HG03039 (cell line): ENCODE data around the gene FANK1.
A peak's percentile ranks its signal among the peaks of the same experiment; 100 is the strongest.

Experiments used
- ATAC-seq: cut with Tn5 transposase; IDR thresholded peaks from one replicate; pipeline ENCODE4 v1.9.1; 2021; ENCODE audit warnings: mild to moderate bottlenecking, moderate library complexity; ENCODE audit not compliant: unreplicated experiment

Gene FANK1

DNA sequence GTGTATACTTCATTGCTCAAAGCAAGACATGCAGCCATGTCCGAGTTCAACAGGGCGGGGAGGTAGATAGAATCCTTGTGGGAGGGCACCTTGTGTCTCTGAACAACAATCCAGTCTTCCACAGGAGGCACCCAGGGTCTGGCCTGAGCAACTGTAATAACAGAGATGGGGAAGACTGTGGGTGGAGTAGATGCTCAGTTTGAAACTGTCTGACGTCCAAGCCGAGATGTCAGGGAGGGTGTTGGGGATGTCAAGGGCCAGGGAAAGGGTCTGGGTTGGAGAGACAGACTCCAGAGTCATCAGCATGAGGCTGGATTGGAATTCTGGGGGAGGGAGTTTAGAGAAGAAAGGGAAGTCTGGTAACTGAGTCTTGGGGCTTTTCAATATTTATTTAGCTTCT, 88.0 kb downstream of the FANK1 start:
- ATAC-seq = no peak

DNA sequence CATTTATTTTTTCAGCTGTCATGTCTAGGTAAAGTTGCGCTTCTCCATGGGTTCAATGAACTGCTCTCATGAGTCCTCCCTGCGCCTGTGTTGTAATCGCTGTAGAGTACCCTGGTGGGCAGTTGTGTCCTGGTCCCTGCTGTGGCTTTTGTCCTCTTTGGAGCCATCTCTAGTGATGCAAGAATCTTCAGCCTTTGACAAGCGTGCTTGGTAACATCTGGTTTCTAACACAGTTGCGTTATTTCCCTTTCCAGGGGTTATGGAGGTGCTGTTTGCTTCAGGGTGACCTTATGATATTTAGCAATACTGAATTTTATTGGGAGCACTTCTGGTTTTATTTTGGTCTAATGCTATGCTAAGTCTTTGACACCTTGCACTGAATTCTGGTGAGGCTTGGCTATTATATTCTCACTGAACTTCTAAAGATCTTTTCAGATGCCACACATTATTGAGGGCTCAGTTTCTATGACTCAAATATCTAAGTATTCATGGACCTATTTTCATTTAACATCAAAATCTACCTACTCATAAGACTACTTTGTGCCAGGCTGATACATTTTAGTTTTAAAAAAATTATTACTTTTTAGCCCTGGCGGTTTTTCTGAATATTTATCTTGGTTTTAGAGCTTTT, 88.6 kb downstream of the FANK1 start:
- ATAC-seq = no peak

DNA sequence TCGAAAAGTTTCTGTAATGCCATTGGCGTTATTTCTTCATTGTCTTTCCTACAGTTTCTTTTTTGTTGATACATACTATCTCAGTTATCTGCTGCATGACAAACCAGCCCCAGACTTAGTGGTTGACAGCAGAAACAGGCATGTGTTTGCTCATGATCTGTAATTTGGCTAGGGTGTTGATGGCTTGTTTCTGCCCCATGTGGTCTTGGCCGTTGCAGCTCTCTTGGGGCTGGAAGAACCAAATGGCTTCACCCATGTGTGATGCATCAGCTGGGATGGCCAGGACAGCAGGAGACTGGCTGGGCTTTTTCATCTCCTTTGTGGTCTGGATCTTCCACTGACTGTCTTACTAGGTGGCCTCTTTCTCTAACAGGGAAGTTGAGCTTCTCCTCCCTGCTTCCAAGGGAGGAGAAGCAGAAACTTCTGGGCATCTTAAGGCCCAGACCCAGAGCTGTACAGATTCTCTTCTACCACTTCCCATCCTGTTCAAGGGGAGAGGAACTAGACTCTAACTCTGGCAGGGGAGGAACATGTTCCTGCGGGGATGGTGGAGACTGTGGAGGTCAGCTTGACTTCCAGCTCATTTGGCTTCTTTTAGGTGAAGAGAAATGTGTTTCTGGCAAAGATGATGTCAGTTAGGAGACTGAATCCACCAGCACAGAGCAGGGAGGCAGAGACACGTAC, 89.3 kb downstream of the FANK1 start:
- no peak for ATAC-seq

DNA sequence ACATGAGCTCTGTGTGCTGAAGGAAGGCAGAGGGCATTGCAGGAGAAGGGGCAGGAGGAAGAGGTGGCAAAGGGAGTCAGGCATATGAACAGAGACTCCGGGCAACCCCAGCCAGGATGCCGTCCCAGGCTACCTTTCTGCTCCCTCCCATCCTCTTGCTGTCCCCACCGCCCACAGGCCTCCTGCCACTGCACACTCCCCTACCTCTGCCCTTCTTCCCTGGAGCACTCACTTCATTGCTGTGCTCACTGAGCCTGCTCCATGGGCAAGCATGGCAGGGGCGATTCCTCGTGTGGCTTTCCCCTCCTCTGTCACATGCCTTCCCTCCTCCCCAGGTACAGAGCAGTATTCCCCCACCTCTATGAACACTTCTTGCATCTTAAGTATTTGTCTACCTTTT, 93.4 kb downstream of the FANK1 start:
- ATAC-seq = no peak

GRCh38 chr10:125990974-125991373, 94.6 kb downstream of the FANK1 start:
- no peak for ATAC-seq

DNA sequence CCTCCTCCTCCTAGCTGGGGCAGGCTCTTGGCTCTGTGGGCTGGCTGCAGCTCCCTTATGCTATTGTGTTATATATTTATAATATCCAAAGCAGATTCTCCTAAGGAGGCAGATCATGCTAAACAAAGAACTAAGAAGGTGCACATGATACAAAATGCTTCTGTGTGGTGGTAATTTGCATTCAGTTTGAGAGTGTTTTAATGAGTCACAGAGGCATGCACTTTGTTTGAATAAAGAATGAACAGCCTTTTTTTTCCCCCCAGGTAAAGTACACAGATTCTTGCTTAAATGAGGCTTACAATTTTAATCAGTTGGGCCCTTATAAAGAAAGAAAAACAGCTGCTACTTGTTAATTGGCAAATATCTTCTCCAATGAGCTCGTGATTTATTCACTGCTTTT, 95.0 kb downstream of the FANK1 start:
- ATAC-seq = no peak

GRCh38 chr10:125992254-125992653, 95.9 kb downstream of the FANK1 start:
- no peak for ATAC-seq

GRCh38 chr10:125994601-125995000, 98.2 kb downstream of the FANK1 start:
- ATAC-seq = no peak

DNA sequence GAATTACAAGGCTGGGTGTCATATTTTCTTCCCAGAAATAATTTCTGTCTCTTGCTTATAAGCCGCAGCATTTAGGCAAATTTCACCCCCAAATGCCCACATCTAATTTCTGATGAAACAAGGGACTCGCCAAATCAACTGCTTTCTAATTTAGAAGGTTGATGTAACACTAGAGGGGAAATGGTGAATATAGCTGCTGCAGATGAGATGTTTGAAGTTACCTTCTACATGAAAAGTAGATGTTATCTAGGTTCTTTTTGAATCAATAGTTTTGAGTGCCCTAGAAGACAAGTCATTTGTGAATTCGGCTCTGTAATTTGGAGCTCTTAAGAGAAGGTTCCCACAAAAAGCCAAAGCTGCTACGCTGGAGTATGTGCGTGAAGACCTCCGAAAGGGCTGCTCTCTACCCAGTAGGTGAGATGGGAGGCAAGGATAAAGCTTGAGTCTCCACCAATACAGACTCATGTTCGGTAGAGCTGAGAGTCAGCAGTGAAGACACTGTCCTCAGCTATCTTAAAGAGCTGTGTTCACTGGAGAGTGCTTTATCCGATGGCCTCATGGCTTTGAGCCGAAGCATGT, 99.5 kb downstream of the FANK1 start:
- no peak for ATAC-seq

GRCh38 chr10:125997586-125997985, 101.2 kb downstream of the FANK1 start:
- no peak for ATAC-seq

- no peak for ATAC-seq
These were observed 103.3 kb downstream of the FANK1 start for GRCh38 chr10:125999694-126000093.

DNA sequence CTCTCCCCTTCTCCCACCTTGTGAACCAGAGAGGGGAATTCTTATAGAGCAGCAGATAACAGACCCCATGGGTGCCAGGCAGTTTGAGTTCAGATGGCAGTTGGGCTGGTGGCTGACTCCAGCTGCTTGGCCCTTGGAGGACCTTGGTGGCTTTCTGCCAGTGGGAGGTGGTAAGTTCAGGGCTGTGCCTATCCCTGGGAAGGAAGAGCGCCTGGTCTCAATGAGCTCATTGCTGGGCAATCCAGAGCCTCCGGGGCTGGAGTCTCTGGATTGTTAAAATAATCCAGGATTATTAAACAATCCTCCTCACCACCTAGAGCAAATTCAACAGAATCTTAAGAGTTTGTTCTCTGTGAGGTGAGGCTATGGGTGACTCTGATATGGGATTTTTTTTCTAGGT, 105.2 kb downstream of the FANK1 start:
- ATAC-seq = no peak

- ATAC-seq = no peak
These were observed 108.4 kb downstream of the FANK1 start for GRCh38 chr10:126004752-126005151.

DNA sequence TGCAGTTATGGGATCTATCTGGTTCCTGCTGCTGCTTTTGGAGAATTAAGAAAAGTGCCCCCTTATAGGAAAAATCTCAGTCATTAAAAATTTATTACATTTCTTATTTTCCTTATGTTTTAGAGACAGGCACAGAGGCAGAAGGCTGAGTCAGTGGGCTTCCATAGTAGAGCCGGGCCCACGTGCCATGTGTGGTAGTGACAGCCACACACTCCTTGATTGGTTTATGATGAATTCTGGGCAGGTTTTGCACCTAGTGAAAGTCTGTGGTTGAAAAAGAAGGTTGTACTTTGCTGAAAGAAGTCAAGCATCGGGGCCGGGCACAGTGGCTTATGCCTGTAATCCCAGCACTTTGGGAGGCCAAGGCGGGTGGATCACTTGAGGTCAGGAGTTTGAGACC, 109.9 kb downstream of the FANK1 start:
- ATAC-seq = no peak

GRCh38 chr10:126006906-126007305, 110.5 kb downstream of the FANK1 start:
- ATAC-seq = no peak

DNA sequence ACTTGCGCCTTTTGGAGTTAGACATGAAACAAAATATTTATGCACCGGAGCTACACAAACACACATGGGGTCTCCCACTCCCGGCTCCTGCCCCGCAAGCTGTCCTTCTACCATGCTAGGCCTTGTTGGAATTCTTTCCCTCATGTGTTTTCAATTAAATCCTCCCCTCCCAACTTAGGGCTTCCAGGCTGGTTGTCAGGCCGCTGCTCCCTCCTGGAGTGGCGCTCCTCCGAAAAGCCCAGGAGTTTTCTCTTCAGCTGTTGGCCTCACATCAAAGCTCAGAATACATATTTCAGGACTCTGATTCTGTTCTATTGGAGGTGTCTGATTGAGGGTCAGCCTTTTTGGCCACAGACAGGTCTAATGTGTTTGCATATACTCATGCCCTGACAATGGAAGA, 113.3 kb downstream of the FANK1 start:
- ATAC-seq = no peak

DNA sequence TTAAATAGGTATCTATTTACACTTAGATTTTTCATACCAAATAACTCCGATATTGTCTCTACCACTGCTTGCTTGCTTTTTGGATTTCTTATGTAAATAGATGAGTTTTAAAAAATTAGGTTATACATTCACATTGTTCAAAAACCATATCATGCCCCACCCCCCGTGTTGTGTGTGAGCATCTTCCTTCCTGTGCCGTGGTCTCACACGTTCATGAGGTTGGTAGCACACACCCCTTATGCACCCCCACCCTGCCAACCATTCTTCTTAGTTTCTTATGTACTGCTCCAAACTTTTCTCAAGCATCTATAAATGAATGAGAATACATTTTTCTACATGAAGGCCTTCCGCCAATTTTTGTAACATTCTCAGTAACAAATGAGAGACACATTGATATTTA, 115.6 kb downstream of the FANK1 start:
- ATAC-seq = no peak

DNA sequence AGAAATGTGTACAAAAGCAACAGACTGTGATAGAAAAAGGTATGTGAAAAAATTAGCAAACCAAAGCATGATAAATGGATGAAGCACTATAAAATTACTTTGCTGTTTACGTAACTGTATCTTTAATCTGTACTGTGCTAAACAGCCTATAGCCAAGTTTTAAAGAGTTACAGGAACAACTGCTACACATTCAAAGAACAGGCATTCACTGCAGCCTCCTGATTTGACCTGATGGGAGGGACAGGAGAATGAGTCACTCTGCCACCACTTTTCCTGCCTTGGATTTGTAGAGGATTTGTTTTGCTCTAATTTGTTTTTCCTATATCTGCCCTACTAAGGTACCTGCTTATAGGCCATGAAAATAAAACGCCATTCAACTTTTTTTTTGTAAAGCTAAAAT, 116.1 kb downstream of the FANK1 start:
- ATAC-seq = no peak

DNA sequence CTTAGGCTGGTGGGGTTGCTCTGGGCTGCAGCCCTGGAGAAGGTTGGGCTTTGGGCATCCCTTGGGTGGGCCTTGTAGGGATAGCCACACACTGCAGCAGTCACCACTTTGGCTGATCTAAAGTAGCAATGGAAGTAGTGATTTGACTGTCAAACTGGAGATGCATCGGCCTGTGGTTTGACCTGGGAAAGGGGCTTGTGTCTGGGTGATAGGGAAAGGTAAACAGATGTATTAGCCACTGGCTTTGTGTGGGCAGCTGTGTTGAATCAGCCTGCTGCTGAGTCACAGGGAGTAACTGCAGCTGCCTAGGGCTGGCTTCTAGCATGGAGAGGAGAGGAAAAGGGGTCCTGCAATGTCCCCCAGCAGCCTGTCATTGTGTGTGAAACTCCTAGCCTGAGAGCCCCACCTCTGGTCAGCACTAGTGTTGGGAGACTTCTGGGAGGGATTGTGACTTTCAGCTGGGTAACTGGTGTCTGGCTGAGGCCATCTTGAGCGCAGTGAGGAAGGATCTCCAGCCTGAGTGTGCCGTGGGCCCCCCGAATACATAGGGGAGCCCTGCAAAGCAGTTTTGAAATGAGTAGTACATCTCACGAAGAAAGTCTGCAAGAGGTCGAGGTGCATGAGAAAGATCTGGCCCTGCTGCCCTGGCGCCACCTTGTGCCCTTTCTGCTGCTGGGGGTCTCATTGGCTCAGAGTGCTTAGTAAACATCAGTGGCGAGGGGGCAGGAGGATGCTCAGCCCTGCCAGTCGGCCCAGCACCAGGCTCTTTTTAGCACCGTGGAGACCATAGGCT, 117.3 kb downstream of the FANK1 start:
- peak; percentile 82 for ATAC-seq

- no peak for ATAC-seq
These were observed 117.9 kb downstream of the FANK1 start for GRCh38 chr10:126014309-126014708.

DNA sequence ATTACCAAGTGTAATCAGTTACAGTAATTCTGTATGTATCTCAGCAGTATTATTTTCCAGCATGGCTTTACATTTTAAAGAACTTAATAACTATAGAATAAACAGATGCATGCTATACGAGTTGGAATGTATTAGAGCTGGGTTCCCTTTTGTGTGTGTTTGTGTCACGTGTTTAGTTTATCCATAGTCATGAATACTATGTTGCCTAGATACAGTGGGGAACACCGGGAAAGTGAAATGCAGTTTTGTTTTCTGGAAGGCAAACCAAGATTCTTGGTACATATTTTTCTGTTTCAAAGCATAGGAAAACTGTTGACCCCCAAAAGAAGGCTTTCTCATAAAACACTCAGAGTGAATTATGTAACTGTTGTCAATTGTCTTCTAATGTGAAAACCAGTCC, 119.0 kb downstream of the FANK1 start:
- ATAC-seq = no peak
